ENCODE results near the gene MRAS.
"Not testable (repeated sequence)": the region's sequence is repeated elsewhere in the genome, so short reads cannot be mapped to it uniquely, and the experiment has no call there.

The MRAS gene

GRCh38 chr3:138450704-138451424 lies 102.5 kb downstream of the MRAS start:
- DNase-seq: no peak

GRCh38 chr3:138451595-138452162 lies 103.3 kb downstream of the MRAS start:
- DNase-seq: no peak

GRCh38 chr3:138452436-138452835 lies 104.1 kb downstream of the MRAS start:
- DNase-seq: no peak

- DNase-seq: not testable (repeated sequence)
These were observed 105.6 kb downstream of the MRAS start for GRCh38 chr3:138453940-138454339.
